ENCODE results near the gene CRELD2. TPM values are rescaled to one million over a fixed set of nuclear protein-coding genes. Genes with fewer than 3 reads are reported as not detected.

CRELD2 gene
- total RNA-seq, 1 donor from 2014 or later = 43.8 TPM

DNA sequence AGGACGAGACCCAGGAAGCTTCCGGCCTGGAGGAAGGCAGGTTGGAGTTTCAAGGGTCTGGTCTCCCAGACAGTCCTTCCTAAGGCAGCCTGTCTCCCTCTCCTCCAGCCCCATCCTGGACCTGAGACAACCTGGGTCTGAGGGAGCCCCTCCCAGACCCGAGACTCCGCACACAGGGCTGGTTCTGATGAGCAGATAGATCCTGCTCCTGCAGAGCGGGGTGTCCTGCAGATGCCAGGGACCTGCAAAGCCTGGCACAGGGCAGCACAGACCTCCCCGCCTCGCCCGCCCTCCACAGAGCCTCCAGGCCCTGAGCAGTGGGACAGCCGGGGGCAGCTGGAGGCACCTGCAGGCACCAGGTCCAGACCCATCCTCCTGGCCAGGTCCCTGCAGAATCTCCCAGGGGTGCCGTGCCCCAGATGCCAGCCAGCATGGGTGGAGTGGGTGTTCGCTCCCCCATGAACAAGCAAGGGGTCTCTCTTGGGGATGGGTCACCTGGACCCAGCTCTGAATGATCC, 49.9 kb downstream of the CRELD2 start:
- TF ChIP-seq, protein P1, sequence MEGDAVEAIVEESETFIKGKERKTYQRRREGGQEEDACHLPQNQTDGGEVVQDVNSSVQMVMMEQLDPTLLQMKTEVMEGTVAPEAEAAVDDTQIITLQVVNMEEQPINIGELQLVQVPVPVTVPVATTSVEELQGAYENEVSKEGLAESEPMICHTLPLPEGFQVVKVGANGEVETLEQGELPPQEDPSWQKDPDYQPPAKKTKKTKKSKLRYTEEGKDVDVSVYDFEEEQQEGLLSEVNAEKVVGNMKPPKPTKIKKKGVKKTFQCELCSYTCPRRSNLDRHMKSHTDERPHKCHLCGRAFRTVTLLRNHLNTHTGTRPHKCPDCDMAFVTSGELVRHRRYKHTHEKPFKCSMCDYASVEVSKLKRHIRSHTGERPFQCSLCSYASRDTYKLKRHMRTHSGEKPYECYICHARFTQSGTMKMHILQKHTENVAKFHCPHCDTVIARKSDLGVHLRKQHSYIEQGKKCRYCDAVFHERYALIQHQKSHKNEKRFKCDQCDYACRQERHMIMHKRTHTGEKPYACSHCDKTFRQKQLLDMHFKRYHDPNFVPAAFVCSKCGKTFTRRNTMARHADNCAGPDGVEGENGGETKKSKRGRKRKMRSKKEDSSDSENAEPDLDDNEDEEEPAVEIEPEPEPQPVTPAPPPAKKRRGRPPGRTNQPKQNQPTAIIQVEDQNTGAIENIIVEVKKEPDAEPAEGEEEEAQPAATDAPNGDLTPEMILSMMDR (conservative IDR thresholded peaks at IDR 0.05) = no peak
- no peaks in the 10 kb centered on the region for H3K9me3 Mint-ChIP-seq
- DNase-seq (ENCODE audit: low read depth, low spot score) = no peak
- H3K27me3 Mint-ChIP-seq (ENCODE audit: low read depth) = peaks cover 12% of the 10 kb centered on the region
- peaks cover 11% of the 10 kb centered on the region for H3K4me1 Mint-ChIP-seq
- peak overlapping the region; percentile 30 for H3K27ac Mint-ChIP-seq (ENCODE audit: unreplicated experiment)
- no peaks in the 10 kb centered on the region for H3K36me3 Mint-ChIP-seq (ENCODE audit: low read depth)
- H3K4me3 Mint-ChIP-seq = peak overlapping the region; percentile 62

DNA sequence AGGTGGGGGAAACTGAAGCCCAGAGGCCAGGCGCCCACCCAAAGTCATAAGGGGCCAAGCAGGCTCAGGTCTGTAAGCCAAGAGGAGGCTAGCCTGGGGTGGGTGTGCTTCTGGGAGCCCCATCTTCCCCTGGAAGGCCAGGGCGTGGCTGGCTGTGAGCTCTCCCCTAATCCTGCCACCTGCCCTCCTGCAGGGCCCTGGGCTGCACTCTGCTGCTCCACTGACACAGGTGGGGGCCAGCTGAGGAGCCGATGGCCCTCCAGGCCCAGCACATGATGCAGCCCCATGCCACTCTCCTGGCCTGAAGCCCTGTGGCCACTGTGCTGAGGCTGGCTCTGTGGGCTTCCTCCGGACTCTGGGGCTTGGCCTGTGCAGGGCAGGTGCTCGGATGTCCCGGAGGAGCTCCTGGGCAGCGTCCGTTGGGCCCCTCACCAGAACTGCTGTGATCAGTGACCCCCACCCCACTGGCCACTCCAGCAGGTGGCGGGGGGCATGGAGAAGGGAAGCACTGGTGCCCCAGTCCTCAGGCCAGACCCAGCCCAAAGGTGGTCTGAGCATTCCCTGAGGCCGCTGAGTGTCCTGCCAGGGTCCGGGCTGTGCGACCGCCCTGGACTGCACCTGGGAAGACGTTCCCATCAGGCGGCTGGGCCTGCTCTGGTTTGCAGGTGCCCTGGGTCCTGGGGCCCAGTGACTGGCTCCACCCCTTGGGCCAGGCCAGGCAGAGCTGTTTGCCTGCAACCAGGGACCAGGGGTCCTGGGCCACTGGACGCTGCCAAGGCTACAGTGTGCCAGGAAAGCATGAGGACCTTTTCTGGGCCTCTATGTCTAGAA, 50.6 kb downstream of the CRELD2 start:
- peak overlapping the region; percentile 31 for H3K4me3 Mint-ChIP-seq

DNA sequence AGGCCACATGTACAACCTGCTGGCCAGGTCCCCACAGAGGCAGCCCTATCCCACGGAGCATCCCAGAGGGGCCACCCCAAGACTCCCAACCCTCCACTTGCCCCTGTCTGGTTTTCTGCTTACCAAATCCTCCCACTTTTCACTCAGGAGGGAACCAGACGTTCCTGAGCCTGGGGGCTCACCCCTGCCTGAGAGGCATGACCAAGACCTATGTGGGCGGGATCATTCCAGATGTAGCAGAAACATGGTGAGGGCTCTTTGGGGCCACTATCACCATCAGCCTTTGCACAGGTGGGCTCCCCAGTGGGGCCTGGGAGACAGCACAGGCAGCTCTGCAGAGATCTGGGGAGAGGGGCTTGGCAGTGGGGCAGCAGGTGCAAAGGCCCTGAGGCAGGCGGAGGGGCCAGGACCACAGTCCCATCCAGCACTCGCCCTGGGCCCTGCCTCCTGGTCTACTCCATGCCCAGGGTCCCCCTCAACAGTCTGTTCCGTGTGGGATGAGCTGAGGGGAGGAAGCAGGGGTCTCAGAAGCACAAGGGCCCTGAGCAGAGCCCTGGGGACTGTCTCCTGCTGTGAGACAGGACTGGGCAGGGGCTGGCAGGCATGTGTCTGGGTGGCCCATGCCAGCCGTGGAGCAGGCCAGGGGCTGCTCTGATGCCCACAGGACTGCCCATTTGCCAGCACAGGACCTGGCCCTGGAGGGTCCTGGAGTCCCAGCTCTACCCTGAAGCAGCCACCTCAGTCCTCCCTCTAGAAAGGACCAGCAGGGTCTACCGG, 51.5 kb downstream of the CRELD2 start:
- peak; percentile 1 for DNase-seq (ENCODE audit: low read depth, low spot score)
- Mint-ChIP-seq H3K4me1 (peaks cover 11% of the 10 kb centered on the region), H3K27ac (ENCODE audit: unreplicated experiment) (no peak overlapping the region), H3K9me3 (no peaks in the 10 kb centered on the region), H3K4me3 (peak overlapping the region; percentile 23), H3K36me3 (ENCODE audit: low read depth) (no peaks in the 10 kb centered on the region), H3K27me3 (ENCODE audit: low read depth) (peaks cover 12% of the 10 kb centered on the region)
- TF ChIP-seq, protein P1 (conservative IDR thresholded peaks at IDR 0.05) = no peak

More for the DNA sequence above, 50.6 kb downstream of the CRELD2 start:
- Mint-ChIP-seq H3K36me3 (ENCODE audit: low read depth) (no peaks in the 10 kb centered on the region), H3K27ac (ENCODE audit: unreplicated experiment) (no peak overlapping the region), H3K4me1 (peaks cover 11% of the 10 kb centered on the region), H3K27me3 (ENCODE audit: low read depth) (peaks cover 12% of the 10 kb centered on the region), H3K9me3 (no peaks in the 10 kb centered on the region)
- TF ChIP-seq, protein P1 (conservative IDR thresholded peaks at IDR 0.05) = no peak
- DNase-seq (ENCODE audit: low read depth, low spot score) = peak; percentile 2

GRCh38 chr22:49970528-49971231, 52.2 kb downstream of the CRELD2 start:
- Mint-ChIP-seq H3K9me3 (no peaks in the 10 kb centered on the region), H3K4me3 (peak overlapping the region; percentile 81), H3K27me3 (ENCODE audit: low read depth) (peaks cover 16% of the 10 kb centered on the region), H3K36me3 (ENCODE audit: low read depth) (no peaks in the 10 kb centered on the region), H3K27ac (ENCODE audit: unreplicated experiment) (peak overlapping the region; percentile 85), H3K4me1 (peaks cover 15% of the 10 kb centered on the region)
- TF ChIP-seq, protein P1 (conservative IDR thresholded peaks at IDR 0.05) = no peak
- peak; percentile 59 for DNase-seq (ENCODE audit: low read depth, low spot score)

All from neural crest cell (in vitro differentiated cells).